ENCODE measurements around the gene ATE1.

- TF ChIP-seq CTCF (IDR thresholded peaks at IDR 0.05) = no peak
- no peak for TF ChIP-seq EP300 (IDR thresholded peaks at IDR 0.05)
These were observed 191.3 kb downstream of the ATE1 start for GRCh38 chr10:121736315-121737130.

All from stomach (tissue), 4 donors.